ENCODE results near the gene TBC1D7.

DNA sequence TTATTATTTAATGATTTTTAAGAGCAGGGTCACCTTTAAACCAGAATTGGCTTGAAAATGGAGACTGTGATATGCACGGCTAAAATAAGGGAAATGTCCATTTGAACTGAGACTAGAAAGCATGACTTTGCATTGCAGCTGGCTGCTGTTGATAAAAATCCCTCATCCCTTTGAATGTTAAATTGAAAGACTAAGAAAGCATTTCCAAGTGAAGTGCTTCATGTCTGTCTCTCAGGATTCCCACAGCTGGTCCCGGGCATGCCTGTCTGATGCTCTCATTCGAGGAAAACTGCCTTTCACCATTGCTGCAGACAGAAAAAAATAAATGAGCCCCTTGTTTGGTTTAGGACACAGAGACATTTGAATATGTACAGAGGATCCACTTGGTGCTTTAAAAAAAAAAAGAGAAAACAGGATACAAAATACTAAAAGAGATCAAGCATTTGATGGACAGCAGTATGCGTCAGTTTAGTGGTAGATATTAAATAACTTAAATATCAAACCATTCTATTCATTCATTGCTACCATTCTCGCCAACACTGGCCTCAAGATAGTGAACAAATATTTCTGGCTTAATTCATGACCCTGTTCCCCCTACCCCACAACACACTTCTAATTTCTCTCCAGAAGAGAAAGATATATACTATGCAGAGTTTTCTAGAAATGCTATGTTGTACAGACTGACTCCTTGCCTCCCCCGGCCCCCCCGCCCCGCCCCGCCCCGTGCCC is 55.0 kb downstream of the TBC1D7 start:
- TF ChIP-seq, protein P1, sequence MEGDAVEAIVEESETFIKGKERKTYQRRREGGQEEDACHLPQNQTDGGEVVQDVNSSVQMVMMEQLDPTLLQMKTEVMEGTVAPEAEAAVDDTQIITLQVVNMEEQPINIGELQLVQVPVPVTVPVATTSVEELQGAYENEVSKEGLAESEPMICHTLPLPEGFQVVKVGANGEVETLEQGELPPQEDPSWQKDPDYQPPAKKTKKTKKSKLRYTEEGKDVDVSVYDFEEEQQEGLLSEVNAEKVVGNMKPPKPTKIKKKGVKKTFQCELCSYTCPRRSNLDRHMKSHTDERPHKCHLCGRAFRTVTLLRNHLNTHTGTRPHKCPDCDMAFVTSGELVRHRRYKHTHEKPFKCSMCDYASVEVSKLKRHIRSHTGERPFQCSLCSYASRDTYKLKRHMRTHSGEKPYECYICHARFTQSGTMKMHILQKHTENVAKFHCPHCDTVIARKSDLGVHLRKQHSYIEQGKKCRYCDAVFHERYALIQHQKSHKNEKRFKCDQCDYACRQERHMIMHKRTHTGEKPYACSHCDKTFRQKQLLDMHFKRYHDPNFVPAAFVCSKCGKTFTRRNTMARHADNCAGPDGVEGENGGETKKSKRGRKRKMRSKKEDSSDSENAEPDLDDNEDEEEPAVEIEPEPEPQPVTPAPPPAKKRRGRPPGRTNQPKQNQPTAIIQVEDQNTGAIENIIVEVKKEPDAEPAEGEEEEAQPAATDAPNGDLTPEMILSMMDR (conservative IDR thresholded peaks at IDR 0.05), result no peak
- TF ChIP-seq EZH2 (IDR thresholded peaks at IDR 0.05; ENCODE audit: low read depth), result no peak

Measured in PC-9 (cell line).